HG03064 (cell line): ENCODE data around the gene PLTP.
"Not testable (repeated sequence)": the region's sequence is repeated elsewhere in the genome, so short reads cannot be mapped to it uniquely, and the experiment has no call there.

ENCODE experiments used
- ATAC-seq: cut with Tn5 transposase; IDR thresholded peaks from one replicate; pipeline ENCODE4 v1.9.1; 2021; ENCODE audit warnings: low read depth; ENCODE audit not compliant: unreplicated experiment

Gene PLTP

DNA sequence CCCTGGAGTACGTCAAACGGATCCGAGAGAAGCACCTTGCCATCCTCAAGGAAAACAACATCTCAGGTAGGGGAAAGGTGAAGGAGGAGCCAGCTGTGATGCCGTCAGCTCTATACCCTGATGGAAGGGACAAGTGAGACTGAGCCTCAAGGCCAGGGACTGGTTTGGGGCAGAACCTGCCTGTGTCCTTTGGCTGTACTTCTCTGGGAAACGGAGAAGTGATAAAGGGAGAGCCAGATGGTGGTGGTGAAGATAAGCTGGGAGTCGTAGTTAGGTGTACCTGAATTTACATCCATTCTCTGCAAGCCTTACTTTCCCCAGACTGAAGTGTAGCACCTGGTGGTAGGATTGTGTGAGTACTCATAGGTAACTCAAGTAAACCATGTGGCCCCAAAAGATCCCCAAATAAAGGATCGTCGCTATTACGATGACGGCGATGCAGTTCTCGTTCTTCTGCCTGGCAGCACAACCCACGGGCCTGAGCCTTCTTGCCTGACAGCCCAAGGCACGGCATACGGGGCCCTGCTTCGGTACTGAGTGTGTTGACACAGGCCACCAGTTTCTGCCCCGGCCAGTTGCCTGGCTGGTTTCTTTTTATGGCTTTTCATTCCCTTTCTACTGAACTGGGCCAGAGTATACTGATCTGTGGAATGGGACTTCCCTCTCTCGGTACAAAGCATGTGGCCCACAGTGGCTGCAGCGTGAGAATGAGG, 33.2 kb upstream of the PLTP start:
- no peak for ATAC-seq

GRCh38 chr20:45944151-45944964, 32.4 kb upstream of the PLTP start:
- no peak for ATAC-seq

DNA sequence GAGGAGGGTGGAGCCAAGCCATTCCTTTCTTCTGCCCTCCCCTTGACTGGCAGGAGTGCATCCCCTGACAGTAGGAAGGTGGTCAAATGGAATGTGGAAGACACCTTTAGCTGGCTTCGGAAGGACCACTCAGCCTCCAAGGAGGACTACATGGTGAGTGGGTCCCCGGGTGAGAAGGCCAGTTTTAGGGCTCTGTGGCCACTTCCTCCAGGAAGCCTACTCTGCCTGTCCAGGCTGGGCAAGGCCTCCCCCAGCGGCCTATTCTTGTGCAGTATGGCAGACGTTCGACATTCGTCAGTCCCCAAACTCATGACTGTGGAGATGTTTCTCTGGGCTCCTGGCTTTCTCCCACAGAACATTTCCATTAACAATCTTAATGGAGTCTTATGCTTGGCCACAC, 31.7 kb upstream of the PLTP start:
- no peak for ATAC-seq

DNA sequence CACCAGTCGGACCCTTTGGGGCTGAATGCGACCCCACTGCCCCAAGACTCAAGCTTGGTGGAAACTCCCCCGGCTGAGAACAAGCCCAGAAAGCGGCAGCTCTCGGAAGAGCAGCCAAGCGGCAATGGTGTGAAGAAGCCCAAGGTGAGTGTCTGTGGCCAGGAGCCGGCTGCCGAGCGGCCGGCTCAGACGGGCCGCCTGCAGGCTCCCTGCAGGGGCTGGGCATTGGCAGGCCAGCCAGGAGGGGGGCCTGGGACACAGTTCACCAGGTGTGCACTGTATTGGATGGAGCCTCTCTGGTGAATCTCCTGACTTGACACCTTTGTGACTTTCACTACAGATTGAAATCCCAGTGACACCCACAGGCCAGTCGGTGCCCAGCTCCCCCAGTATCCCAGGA, 28.5 kb upstream of the PLTP start:
- no peak for ATAC-seq

DNA sequence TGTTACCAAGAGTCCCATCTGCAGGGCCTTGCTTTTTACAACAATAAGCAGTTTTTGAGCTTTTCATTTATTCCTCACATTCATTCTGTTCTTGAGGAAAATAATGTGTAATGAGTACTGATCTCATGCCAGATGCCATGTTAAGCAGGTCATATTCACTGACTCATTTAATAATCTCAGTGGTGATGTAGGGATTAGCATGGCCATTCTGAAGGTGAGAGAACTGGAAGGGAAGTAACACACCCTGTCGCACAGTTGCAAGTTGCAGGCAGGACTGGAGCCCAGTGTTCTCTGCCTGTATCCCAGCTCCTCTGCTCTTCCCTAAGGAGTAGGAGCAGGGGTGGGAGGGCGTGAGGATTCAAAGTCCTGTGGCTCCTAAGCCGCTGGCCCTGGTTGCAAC, 28.1 kb upstream of the PLTP start:
- ATAC-seq, result no peak

GRCh38 chr20:45938727-45939438, 26.9 kb upstream of the PLTP start:
- no peak for ATAC-seq

GRCh38 chr20:45937765-45938164, 25.8 kb upstream of the PLTP start:
- ATAC-seq, result no peak

- peak; percentile 9 for ATAC-seq
These were observed 23.6 kb upstream of the PLTP start for GRCh38 chr20:45935416-45936046.

DNA sequence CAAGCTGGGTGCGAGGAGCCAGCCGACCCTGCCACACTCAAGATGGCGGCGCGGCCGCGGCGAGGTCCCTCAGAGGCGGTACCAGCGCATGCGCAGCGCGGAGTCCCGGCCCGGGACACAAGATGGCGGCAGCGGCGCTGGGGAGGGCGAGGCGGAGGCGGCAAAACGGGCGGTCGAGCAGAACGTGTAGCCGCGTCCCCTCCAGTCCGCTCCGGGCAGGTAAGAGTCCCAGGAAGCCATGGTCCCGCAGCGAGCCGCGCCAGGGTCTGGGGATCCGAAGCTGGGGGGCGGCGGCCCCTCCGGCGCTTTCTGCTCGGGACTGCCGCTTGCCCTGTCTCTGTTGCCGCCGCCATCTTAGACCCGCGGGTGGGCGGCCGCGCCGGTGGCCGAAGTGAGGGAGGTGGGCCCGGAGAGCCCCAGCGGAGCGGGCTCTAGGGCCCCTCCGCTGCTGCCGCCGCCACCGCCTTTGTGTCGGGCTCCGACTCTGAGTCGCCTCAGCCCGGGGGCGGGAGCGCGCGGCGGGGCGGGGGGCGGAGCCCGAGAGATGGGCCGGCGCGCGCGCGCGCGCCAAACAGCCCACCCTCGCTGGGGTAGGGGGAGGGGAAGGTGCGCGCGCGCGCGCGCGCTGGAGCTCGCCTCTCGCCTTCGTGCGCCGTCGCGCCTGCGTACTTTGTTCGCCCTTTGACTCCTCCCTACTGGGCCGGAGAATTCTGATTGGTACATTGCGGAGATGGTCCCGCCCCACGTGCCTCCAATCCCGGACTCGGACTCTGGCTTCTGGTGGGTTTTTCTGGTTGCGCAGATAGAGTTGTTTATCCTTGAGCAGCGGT, 22.8 kb upstream of the PLTP start, which contains the start of gene PCIF1:
Gene PCIF1 (plus strand): TSS at position 98 of the 830 bp plus-strand sequence. CDS start 4,317 bp downstream, outside the sequence.
- ATAC-seq, result peak; percentile 58

GRCh38 chr20:45934046-45934585, 22.2 kb upstream of the PLTP start:
- peak; percentile 5 for ATAC-seq

- ATAC-seq, result peak; percentile 31
These were observed 21.5 kb upstream of the PLTP start for GRCh38 chr20:45933266-45934045.

DNA sequence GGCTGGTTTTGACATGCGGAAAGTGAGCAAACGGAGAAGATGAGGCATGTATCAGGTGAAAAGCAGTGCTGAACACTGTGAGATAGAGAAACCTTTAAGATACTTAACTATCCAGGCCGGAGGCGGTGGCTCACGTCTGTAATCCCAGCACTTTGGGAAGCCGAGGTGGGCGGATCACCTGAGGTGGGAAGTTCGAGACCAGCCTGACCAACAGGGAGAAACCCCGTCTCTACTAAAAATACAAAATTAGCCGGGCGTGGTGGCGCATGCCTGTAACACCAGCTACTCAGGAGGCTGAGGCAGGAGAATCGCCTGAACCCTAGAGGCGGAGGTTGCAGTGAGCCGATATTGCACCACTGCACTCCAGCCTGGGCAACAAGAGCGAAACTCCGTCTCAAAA, 19.7 kb upstream of the PLTP start:
- not testable (repeated sequence) for ATAC-seq

DNA sequence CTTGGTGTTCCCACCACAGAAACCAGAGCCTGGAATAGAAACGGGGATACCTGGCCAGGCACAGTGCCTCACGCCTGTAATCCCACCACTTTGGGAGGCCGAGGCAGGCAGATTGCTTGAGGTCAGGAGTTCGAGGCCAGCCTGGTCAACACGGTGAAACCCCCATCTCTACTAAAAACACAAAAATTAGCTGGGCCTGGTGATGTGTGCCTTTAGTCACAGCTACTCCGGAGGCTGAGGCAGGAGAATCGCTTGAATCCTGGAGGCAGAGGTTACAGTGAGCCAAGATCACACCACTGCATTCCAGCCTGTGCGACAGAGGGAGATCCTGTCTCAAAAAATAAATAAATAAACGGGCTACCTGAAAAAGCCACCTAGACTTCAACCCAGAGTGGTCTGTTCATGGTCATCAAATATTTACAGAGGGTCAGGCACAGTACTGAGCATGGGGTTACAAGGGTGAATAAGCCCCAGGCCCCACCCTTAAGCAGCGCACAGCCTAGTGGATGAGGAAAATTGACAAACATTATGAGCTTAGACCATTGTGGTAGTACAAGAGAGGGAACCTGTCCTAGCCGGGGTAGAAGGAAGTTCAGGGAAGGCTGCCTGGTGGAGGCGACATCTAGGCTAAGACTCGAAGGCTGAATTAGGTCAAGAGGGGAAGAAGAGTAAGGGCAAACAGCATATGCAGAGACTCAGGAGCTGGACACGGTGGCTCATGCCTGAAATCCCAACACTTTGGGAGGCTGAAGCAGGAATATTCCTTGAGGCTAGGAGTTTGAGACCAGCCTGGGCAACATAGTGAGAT, 15.3 kb upstream of the PLTP start:
- ATAC-seq, result no peak

DNA sequence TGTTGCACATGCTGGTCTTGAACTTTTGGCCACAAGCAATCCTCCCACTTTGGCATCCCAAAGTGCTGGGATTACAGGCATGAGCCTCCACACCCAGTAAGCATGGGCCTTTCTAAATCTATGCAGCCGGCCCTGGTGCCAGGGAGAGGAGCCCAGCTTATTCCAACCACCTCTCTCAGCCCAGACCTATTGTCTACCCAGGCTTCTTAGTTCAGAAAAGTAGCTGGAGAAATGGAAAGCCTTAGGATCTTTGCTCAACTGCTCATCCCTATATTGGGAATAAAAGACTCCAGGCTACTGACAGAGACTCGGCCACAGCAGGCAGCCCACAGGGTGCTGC, 14.7 kb upstream of the PLTP start:
- no peak for ATAC-seq

DNA sequence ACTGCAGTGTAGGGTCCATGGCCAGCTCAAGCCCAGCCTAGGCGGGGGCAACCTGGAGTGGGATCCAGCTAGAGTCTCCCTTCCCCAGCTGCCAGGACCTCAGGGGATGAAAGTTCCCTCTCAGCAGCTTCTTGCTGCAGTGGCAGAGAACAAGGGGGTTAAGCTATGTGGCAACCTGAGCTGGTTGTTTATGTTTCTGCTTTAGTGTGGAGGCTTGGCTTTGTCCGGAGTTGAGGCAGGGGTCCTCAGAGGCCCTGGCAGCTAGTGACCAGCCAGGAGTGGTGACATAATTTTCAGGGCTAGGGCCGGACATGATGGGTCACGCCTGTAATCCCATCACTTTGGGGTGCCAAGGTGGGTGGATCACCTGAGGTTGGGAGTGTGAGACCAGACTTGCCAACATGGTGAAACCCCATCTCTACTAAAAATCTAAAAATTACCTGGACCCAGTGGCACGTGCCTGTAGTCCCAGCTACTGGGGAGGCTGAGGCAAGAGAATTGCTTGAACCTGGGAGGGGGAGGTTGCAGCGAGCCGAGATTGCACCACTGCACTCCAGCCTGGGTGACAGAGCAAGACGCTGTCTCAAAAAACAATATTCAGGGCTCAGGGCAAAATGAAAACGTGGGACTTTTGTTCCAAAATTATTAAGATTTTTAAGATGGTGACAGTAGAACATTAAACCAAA, 14.0 kb upstream of the PLTP start:
- no peak for ATAC-seq

- no peak for ATAC-seq
These were observed 12.7 kb upstream of the PLTP start for GRCh38 chr20:45924391-45925261.
